HL-60/S4 (cell line): ENCODE data around the gene TAAR2.
"Not testable (repeated sequence)": the region's sequence is repeated elsewhere in the genome, so short reads cannot be mapped to it uniquely, and the experiment has no call there.

Experiments used
- in situ Hi-C: fragments of 300-500 bp; cut with MboI; formaldehyde crosslinking; loops from 2 replicates; pipeline ENCODE4 v1.14.3; 2022; ENCODE audit warnings: low sequenced_read_pairs

Gene TAAR2

DNA sequence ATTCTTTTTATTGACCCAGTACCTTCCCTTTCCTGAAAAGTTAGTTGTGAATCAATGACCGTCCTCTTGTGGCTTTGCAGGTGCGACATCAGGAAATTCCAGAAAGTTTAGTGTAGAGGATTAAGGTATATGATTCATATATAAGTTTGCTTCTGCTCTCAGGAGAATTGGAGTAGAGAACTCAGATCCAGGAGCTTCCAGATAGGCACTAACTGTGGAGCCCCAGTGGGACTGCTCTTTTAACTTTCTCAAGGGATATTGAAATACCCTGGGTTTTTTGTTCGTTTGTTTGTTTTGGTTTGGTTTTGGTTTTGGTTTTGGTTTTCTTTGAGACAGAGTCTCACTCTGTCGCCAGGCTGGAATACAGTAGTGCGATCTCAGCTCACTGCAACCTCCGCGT lies 9.5 kb downstream of the TAAR2 start:
- in situ Hi-C loops, result no loop called here

DNA sequence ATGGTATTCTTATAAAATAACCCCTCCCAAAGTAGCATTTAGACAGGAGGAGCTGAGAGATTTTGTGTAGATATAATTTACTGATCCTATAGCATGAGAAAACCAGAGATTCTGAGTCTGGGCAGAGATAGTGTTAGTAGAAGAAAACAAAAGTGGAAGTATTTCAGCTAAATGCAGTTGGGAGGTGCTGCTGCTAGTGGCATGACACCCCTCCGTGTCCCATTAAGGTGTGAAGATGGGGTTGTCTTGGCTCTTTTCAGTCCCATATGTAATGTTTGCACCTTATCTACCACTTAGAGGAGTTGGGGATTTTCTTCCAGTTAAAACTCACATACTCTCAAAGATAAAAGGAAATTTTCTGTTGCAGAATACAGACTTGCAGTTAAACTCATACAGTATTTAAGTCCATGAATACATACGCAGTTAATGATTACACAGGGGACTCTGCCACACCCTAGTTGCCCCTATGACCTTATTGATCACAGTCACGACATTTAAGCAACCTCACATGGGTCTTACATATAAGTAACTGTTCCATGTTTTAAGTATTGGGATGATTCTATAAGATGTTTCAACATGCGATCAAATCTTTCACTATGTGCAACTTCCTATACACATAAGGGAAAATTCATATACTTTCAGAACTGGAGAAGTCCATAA lies 11.5 kb downstream of the TAAR2 start:
- in situ Hi-C loops, result no loop called here

DNA sequence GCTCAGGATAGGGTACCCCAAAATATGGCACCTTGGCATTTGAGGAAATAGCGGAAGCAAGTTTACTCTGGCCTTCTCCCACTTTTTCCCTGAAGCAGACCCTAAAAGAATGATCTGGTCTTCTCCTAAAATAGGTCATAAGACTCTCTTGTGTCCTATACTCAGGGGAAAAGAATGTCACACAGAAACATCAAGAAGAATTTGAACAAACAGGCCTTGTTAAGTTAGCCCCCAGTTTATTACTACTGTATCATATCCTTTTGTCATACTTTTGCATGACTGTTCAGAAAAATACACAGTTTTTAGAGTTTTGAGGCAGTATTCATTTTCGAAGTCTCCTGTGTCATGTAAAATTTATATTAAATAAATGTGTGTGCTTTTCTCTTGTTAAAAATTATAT lies 12.5 kb downstream of the TAAR2 start:
- in situ Hi-C loops, result no loop called here

DNA sequence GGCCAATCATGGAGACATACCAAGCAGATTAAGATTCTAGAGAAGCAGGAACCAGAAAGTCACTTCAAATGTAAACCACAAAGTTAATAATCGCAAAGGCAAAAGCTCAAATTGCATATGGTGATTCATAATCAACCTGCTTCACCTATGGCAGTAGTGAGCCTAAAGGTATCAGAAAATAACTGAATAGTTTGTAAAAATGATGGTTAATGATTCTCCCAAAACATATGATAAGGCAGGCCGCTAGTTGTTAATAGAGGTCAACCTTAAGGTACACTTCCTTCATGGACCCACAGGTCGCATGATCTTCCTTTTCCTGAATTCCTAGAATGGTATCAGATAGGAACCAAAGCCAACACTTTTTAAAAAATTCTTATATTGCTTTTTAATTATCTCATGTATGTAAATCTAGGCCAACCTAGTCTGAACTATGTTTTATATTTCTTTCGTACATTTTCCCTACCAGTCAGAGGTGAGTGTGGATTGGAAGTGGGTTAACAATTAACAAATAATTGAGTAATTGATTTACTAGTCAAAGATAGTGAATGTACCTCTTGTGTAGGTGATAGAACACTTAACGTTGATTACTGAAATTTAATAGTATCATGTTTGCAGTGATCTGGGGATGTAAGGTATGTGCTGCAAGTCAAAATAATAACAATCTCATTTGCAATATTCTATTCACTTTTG lies 16.4 kb downstream of the TAAR2 start:
- in situ Hi-C loops, result no loop called here

DNA sequence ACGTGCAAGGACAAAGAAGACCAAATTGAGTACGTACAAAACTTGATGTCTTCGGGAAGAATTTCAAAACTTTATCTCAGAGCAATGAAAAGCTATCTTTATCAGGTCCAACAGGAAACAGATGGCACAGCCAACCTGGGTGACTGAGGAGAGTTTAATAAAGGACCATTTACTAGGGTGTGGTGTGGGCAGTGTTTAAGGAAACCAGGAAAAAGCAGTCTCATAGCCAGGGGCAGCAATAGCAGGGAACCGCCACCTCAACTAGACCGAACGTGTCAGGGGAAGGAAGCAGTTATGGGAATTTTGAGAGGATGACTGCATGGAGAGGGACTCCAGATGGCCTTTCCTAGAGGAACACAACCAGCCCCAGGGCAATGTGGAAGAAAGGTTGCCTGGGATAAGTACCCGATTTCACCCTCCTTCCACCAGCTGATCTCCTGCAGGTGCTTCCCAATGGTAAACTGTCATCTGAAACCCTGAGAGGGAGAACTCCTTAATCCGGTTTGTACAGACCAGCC lies 19.4 kb downstream of the TAAR2 start:
- in situ Hi-C loops, result no loop called here

DNA sequence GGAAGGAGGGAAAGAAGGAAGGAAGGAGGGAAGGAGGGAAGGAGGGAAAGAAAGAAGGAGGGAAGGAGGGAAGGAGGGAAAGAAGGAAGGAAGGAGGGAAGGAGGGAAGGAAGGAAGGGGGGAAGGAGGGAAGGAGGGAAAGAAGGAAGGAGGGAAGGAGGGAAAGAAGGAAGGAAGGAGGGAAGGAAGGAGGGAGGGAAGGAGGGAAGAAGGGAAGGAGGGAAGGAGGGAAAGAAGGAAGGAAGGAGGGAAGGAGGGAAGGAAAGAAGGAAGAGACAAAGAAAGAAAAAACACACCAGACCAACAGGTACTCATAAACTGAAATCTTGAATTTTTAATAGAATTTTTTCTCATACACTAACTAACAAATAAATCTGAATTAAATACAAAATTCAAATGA lies 23.2 kb downstream of the TAAR2 start:
- in situ Hi-C loops, result not testable (repeated sequence)

DNA sequence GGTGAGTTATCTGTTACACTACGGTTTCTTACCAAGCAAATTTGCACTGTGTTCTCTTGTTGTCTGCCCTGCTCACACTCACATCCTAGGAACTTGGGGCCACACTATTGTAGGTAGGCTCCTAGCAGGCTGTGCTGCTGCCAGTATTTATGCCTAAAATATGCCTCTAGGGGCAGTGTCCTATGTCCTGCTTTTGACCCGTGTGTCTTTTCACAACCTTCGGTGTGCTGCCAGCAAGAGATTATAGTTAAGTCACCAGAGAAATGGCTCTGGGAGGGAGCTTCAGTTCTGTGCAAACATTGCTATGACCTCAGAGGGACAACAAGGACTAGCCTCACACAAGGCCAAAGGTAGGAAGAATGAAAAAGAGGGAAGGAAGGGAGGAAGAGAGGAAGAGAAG lies 25.6 kb downstream of the TAAR2 start:
- in situ Hi-C loops, result no loop called here

DNA sequence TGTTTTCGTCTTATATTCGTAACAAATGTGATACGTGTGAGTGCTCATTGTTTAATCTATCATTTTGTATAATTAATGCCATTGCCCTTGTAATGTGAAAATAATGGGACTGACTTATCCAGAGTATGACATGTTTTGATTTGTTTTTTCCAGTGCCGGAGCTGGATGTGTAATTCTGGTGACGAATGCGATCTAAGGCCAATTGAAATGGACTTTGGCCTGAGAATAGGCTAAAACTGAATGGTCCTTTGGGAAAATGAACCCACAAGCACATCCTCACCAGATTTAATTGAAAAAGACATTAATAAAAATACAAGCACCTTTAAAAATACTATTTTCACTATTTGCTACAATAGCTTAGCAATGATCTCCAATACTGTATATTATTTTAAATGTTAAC lies 27.9 kb downstream of the TAAR2 start:
- in situ Hi-C loops, result no loop called here

DNA sequence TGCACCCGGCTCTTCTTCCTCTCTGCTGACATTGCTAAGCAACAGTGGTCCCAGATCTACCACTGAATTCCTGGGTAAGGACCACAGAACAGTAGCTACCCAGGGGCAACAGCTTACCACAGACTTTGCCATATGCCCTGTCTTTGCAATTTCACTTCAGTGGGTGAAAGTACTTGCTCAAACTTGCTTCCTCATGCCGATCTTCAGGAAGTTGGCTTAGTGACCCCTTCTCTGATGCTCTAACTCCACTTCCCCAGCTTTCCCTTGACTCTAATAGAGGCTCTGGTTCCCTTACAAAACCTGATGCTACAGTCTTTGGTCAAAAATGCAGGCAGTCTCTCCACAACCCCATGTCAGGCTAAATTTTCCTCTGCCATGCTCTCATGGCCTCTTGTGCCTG lies 31.2 kb downstream of the TAAR2 start:
- in situ Hi-C loops, result no loop called here

DNA sequence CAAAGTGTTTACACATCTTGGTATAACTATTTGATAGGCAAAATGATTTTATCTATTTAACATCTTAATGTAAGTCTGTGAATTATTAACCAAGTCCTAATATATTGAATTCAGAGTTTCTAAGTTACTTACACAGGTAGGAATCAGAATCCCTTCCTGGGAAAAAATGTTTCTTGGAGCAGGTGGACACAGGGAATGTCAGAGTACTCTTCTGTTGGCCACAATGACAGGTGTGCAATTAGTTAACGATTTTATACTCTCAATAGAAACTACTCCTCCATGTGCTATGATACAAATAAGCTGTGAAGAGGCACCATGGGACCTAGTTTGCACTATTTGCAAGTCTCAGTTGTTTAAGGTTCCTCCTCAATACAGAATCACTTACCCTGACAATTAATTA lies 33.7 kb downstream of the TAAR2 start:
- in situ Hi-C loops, result no loop called here

DNA sequence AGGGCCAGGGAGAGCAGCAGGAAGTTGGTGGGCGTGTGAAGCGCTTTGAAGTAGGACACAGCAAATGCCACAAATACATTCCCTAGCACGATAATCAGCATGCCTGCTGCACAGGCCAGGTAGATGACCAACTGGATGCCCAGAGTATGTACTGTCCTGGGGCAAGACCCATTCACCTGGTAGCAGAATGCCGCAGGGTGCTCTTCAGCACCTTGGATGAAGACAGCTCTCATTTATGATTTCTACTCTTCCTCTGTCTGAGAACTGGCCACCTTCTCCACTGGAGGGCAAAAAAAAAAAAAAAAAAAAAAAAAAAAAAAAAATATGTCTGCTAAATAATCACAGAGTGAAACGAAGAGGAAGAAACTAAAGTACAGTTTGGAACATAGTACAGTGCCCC lies 34.6 kb downstream of the TAAR2 start, which contains the start of gene TAAR5:
Gene TAAR5, minus strand, starts transcription at position 288 of the 400 bp plus-strand sequence. Its CDS starts 55 bp downstream, at position 233.
- in situ Hi-C loops, result no loop called here

DNA sequence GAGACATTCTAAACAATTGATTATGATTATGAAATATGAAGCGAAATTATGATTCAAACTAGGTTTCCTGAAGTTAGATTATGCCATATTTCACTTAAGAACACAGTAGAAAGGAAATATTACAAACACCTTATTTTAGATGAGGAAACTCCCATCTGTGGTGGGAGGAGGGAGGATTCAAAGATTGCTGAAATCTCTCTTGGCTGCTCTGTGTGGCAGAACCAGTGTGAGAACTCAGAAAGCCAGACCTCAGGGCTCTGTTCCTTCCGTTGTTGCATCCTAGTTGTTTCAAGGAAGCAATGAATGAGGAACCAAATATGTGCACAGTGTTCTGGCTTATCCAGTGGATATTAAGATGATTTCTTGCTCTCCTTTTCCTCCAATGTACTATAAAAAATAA lies 36.7 kb downstream of the TAAR2 start:
- in situ Hi-C loops, result no loop called here

DNA sequence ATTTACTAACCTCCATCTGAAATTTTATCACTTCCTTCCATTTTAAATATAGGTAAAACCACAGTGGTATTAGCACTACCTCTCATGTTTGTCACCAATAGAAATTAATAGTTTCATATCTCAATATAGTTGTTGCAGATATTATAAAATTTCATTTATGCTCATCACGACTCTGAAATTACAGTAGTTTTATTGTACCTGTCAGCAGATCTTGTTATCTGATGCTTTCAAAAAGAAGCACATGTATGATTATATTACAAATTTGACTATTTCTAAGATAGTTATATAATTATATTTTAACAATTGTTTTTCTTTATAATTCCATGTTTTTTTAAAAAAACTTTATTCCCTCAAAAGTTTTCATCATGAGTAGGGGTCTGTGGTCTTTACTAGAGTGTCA lies 39.4 kb downstream of the TAAR2 start:
- in situ Hi-C loops, result no loop called here

DNA sequence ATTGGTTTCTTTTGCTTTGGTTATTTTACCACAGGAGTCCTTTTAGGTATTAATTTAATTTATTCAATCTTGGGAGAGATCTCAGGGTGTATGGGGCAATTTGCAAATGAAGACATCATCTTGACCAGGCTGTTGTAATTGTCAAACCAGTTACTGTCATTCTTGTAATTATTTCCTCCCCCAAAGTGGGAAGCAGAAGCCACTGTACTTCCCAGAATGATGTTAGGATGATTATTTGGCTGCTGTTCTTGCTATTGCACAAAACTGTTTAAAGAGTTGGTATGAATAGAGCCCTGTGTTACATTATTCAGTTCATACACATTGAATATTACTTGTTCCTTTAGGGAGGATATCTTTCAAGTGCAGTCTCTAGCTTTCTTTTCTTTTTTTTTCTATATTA lies 52.3 kb downstream of the TAAR2 start:
- in situ Hi-C loops, result no loop called here

DNA sequence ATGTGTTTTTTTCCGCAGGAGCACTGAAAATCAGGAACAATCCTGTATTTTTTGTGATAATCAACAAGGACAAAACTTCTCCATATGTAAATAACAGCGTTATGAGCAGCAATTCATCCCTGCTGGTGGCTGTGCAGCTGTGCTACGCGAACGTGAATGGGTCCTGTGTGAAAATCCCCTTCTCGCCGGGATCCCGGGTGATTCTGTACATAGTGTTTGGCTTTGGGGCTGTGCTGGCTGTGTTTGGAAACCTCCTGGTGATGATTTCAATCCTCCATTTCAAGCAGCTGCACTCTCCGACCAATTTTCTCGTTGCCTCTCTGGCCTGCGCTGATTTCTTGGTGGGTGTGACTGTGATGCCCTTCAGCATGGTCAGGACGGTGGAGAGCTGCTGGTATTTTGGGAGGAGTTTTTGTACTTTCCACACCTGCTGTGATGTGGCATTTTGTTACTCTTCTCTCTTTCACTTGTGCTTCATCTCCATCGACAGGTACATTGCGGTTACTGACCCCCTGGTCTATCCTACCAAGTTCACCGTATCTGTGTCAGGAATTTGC lies 53.8 kb downstream of the TAAR2 start, which contains the start of gene TAAR6:
Gene TAAR6, plus strand, starts transcription at position 102 of the 557 bp plus-strand sequence. Its CDS starts 0 bp downstream, at position 102.
- in situ Hi-C loops, result no loop called here

DNA sequence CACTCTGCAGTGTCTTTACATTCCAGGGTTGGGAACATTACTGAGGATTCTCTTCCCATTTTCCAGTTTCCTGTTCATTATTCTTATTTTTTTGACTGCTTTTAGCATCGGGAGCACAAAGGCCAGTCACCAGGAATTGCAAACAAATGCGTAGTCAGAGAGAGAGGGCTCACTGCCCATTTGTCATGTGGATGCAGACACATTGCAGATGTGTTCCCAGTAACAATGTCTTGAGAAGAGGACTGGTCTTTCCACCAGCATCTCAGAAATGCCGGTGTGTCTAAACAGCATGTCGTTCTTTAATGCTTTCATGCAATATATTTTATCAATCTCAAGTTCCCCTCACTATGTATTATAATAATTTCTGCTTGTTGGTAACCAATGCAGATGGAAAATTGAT lies 54.9 kb downstream of the TAAR2 start:
- in situ Hi-C loops, result no loop called here

DNA sequence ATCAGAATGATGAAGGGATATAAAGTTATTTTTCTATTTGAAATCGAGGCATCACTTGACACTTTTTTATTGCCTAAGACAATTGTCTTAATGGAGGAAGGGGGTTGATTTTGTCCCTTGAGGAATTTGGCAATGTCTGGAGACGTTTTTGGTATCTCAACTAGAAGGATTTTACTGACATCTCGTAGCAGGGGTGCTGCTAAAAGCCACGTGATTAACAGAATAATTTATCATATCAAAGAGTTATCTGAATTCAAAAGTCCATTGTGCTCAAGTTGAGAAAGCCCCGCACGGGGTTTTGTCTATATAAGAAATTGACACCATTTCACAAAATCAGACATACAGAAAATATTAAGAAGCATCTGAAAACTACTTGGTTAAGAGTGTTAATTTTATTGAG lies 55.5 kb downstream of the TAAR2 start:
- in situ Hi-C loops, result no loop called here

DNA sequence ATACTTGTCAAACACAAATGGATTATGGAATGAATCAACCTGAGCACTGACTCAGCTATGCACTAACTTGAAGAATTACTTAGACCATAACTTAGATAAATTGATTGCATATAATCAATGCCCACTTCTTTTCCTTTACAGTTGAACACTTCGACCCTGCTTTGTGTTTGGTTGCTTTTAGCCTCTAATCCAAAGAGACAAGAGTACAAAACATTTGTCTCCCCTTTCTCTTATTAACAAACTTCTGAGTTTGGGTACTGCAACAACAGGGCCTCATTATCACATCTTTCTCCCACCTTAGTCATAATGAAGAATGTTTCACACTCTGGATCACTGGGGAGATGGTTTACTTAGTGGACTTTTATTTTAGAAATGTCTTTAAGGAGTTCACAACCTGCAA lies 56.5 kb downstream of the TAAR2 start:
- in situ Hi-C loops, result no loop called here
